Colon (tissue), 2 donors: ENCODE measurements around the gene NHLRC3.
"Not testable (repeated sequence)": the region's sequence is repeated elsewhere in the genome, so short reads cannot be mapped to it uniquely, and the experiment has no call there.

ENCODE experiments used
- FAIRE-seq: peaks from 2 replicates; lab custom pipeline; 2012; peaks lifted over from hg19 to GRCh38; lab: Jason Lieb, UNC
- donor health status: control.
- donor health status: control.

Gene NHLRC3

DNA sequence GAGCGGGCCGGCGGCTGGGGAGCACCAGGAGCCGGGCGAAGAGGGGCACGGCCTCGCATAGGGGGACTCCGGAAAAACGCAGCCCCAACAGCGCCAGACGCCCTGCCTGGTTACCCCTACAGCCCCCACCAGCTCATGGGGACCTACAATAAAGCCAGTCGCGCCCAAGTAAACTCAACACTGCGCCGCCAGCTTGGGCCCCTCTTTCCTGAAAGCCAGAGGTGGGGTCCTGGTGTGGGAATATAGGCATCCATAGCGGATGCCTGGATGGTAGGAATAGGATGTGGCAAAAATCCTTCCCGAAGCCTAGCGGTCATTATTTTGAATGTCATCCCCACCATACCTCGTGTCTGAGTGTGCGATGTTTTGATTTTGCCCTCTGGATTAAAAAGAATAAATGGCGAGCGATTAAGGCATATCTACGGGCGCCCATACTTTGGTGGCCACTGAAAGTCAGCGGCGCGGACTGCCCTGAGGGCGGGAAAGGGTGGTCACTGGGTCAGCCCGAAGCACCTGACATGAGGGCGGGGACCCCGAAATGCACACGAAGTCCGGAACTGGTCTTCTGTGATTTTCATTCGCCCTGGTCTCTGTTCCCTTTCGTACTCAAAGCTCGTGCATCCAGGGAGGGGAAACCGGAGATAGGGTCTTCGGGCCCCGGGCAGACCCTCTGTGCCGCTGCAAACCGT is at the start of gene NHLRC3, which contains the start of gene PROSER1:
TSS of gene NHLRC3 (plus strand) at position 577 of the 689 bp plus-strand sequence. CDS start 184 bp downstream, outside the sequence.
TSS of gene PROSER1 (minus strand) at position 210 of the 689 bp plus-strand sequence. CDS start 847 bp downstream, outside the sequence.
- FAIRE-seq: peak; percentile 78

DNA sequence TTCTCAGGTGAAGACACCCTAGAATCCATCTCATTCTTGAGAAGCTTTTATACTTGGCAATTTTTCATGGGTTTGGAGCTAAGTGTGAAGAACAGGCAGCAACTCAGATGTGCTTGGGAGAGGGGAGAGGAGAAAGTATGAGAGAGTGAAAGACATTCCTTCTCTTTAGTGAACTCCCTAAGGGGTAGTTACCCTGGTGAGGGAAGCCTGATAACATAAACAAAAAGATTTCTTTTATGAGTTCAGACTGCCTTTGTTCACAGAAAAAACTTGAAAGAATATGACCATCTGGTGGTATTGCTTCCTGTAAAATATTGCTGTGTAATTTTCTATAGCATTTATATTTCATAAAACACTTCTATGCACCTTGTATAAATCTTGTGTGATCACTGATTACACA is 47.6 kb upstream of the NHLRC3 start, which contains the start of gene STOML3:
TSS of gene STOML3 (minus strand) at position 139 of the 400 bp plus-strand sequence. CDS start at position 29, 110 bp downstream.
- no peak for FAIRE-seq

DNA sequence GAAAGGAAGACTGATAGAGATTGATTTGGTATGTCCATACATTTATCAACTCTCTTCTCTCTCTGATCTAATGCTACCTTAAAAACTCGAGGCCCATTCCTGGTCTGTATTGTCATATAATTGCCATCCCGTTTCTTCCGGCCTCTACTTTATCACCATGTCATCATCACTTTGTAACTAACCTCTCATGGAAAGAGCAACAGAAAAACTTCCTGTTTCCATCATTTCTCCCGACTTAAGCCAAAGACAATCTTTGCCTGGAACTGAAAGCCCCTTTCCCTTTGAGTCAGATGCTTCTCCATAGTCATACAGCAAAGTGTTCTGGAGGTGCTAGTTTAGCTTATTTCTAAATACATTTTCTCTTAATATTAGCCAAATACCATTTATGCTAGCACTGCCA is 44.9 kb upstream of the NHLRC3 start:
- no peak for FAIRE-seq

DNA sequence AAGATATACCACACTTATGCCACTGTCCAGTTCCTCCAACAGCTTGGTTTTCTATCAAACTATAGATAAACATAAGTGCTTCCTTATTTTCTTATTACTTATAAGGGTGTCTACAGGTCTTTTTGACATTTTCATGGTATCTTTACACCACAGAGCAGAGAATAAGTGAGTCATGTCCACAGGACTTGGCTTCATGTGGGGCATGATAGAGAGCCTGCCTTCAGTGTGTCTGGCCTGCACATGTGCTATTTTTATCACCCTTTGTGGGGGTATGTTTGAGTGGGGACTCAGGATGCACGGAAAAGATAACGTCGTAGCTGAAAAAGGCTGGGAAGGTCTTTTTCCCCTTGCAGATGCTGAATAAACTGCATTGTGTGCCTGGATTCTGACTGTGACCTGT is 39.5 kb upstream of the NHLRC3 start:
- FAIRE-seq: no peak

DNA sequence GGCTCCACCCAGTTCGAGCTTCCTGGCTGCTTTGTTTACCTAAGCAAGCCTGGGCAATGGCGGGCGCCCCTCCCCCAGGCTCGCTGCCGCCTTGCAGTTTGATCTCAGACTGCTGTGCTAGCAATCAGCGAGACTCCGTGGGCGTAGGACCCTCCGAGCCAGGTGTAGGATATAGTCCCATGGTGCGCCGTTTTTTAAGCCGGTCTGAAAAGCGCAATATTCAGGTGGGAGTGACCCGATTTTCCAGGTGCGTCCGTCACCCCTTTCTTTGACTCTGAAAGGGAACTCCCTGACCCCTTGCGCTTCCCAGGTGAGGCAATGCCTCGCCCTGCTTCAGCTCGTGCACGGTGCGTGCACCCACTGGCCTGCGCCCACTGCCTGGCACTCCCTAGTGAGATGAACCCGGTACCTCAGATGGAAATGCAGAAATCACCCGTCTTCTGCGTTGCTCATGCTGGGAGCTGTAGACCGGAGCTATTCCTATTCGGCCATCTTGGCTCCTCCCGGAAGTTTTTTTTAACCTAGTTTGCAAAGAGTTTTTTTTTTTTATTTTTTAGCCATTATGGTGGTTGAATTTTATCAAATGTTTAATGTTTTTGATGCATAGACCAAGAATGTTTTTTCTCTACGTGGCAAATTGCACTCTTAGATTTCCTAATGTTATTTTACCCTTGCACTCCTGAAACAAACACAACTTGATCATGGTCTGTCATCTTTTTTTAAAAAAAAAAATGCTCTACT is 31.7 kb upstream of the NHLRC3 start:
- not testable (repeated sequence) for FAIRE-seq

DNA sequence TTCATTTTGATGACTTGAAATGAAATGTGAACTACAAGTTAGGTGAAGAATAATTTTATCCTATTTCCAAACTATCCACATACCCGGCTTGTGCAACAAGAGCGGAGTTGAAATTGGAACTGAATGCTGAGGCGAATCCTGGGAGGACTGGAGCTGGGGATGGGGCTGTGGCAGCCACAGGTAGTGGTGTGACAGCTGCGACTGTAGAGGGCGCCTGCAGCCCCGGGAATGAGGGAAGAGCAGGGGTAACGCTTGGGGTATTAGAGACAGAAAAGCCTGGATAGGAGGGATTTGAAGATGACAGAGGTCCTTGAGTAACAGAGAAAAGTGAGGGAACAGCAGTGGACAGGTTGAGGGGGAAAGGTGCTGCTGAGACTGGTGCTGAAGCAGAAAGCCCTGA is 25.6 kb upstream of the NHLRC3 start:
- FAIRE-seq: no peak

- no peak for FAIRE-seq
These were observed 24.8 kb upstream of the NHLRC3 start for GRCh38 chr13:39013462-39013861.

- FAIRE-seq: no peak
These were observed 22.2 kb upstream of the NHLRC3 start for GRCh38 chr13:39016087-39016486.

DNA sequence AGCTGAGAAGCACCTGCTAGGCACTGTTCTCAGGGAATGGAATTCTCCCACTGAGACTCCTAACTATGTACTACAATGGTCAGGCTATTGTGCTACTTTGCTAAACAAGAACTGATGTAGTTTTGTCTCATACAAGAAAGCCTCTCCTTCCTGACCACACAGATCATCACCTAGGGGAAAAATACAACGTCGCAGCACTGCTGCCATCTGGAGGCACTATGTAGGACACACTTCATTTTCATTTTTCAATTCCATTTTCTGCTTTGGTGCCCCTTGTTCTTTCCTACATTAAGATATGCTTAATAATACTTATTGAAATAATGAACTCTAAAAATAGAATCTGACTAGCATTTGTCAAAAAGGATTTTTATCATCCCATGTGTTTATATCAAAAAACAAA is 21.5 kb upstream of the NHLRC3 start:
- FAIRE-seq: no peak

DNA sequence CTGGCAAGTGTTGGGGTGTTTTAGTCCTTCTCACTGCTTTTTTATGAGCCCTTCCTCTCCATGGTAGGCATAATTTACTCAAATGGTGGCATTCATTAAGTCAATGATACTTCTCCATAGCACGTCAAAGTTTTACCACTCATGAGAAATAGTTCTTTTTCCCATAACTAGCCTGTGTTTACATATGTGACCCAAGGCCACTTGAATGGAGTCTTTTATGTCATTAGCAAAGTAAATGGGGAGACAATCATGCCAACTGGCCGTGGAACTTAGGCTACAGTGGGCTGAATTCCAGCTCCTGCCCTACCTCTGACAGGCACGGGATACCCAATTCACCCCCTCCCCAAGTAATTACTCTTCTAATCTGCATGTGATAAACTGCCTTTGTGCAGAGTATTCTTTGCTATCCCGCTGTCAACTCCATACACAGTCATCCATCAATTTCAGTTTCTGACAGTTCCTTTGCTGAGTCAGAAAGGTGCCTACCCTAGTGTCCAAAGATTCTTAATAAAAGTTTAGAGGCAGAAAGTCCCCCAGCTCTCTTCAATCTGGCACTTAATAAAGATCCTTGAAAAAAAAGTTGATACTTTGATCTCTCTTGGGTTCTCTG is 17.3 kb upstream of the NHLRC3 start:
- FAIRE-seq: no peak

GRCh38 chr13:39023316-39023715 is 14.9 kb upstream of the NHLRC3 start:
- no peak for FAIRE-seq

- no peak for FAIRE-seq
These were observed 14.5 kb upstream of the NHLRC3 start for GRCh38 chr13:39023761-39024160.

DNA sequence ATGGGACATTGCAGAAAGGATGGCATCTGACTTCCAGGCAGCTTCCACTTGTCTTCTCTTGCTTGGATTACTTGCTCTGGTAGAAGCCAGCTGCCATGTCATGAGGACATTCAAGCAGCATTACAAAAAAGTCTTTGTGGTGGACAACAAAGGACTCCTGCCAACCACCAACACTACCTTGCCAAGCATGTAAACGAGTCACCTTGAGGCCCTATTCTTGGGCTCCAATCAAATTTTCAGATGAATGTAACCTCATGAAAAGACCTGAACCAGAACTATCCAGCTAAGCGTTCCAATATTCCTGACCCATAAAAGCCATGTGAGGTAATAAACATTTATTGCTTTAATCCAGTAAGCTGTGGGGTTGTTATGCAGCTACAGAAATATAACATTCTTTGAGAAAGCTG is 12.8 kb upstream of the NHLRC3 start:
- no peak for FAIRE-seq

GRCh38 chr13:39032150-39032549 is 6.1 kb upstream of the NHLRC3 start:
- no peak for FAIRE-seq

GRCh38 chr13:39034085-39034484 is 4.2 kb upstream of the NHLRC3 start:
- no peak for FAIRE-seq

- no peak for FAIRE-seq
These were observed 3.1 kb upstream of the NHLRC3 start for GRCh38 chr13:39035204-39035603.

- FAIRE-seq: no peak
These were observed 2.5 kb upstream of the NHLRC3 start for GRCh38 chr13:39035799-39036198.

- no peak for FAIRE-seq
These were observed 2.0 kb upstream of the NHLRC3 start for GRCh38 chr13:39036212-39036611.

DNA sequence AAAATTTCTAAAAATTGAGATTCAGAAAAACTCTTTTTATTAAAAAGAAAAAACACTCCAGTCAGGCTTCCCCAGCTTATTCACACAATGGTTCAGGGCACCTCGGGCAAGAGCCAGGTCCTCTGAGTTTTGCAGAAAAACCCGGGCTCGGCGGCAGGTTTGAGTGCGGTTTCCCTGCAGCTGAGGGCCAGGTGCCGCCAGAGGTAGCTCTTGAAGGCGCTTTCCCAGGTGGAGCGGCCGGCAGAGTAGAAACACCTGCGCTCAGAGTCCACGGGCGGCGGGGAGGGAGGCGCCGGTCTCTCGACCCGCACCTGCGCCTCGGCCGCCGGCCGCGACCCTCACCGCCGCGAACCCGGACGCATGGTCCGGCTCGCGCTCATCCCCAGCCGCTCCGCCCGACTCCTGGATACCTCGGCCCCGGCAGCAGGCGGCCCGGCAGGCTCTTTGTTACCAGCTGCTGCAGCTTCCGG is 811 bp upstream of the NHLRC3 start:
- no peak for FAIRE-seq

DNA sequence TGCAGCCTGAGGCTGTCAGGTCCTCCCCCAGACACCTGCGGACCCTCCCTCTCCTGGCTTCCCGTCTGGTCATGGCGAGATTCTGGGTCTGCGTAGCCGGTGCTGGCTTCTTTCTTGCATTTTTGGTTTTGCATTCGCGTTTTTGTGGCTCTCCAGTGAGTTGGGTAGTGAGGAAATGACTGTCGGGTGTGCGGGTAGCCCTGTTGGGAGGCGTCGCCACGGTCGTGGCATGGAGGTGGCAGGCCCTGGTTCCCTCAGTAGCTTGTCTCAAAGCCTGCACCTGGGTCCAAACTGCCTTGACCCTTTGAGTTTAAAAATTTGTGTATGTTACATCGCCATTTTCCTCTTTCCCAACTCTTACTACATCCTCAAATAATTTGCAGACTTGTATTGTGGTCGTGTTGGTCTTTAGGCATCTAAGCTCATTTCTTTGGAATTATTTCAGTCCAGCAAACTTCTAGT is 344 bp downstream of the NHLRC3 start:
- FAIRE-seq: no peak

DNA sequence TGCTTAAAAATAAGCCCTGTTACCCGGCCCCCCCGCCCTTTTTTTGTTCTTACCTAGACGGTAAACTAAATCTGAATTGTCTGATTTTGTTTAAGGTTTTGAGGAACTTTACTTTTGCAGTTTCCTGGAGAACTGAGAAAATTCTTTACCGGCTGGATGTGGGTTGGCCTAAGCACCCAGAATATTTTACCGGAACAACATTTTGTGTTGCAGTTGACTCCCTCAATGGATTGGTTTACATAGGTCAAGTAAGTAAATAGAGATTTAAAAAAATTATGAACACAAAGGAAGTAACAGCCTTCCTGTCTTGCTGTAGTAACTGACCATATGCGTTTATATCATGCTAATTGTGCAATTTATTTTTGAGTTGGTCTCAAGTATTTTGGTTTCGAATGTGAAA is 785 bp downstream of the NHLRC3 start:
- FAIRE-seq: peak; percentile 60

- FAIRE-seq: no peak
These were observed 1.9 kb downstream of the NHLRC3 start for GRCh38 chr13:39040206-39040605.

DNA sequence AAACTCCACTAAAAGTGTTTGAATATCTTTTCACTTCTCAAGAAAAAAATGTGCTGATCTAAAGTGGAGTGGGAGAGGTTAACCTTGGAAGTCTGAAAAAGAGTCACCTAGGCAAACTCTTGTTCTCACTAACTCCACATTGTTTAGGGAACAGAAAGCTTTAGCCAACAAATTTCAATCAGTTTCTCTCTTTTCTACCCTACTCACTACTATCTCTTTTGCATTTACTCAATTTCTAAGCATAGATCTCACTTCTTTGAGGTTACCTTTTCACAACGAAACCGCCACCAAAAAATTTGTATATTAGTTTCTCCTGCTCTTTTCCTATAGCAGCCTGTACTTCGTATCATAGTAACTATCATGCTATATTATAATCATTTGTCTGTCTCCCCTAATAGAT is 6.3 kb downstream of the NHLRC3 start:
- FAIRE-seq: no peak
